ENCODE data around the gene RFX3.

RFX3 gene

DNA sequence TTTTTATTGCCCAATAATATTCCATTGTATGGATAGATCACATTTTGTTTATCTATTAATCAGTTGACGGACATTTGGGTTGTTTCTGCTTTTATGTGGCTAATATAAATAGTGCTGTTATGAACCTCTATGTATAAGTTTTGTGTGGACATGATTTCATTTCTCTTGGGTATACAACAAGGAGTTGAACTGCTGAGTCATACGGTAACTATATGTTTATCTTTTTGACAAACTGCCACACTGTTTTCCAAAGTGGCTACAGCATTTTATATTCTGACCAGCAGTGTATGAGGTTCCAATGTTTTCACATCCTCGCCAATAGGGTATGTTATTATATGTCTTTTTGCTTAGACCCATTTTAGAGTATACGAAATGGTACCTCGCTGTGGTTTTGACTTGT lies 264.3 kb downstream of the RFX3 start:
- Histone ChIP-seq H3K27ac (ENCODE audit: extremely low read depth, low read depth, low read length) (no peak overlapping the region), H3K4me1 (ENCODE audit: control insufficient read depth, insufficient read depth, low read length) (no peaks in the 10 kb centered on the region), H3K4me3 (ENCODE audit: low read depth, low read length) (no peak overlapping the region), H3K9me3 (ENCODE audit: control insufficient read depth, insufficient read depth, low read depth, low read length) (no peaks in the 10 kb centered on the region), H3K36me3 (ENCODE audit: control insufficient read depth in 2 of 2, insufficient read depth in 1 of 2, low read length in 2 of 2) (peaks cover 0 to 10% of the 10 kb centered on the region in 2 experiments; a peak in 1 of 3 replicates)
- ChIA-PET CTCF (no interaction called here), POLR2A (no interaction called here)
- no peak for TF ChIP-seq ZNF426 (tag by site-specific recombination; IDR thresholded peaks at IDR 0.05)
- TF ChIP-seq ZBTB48 (tag by site-specific recombination; IDR thresholded peaks at IDR 0.05): no peak
- TF ChIP-seq, protein P1, sequence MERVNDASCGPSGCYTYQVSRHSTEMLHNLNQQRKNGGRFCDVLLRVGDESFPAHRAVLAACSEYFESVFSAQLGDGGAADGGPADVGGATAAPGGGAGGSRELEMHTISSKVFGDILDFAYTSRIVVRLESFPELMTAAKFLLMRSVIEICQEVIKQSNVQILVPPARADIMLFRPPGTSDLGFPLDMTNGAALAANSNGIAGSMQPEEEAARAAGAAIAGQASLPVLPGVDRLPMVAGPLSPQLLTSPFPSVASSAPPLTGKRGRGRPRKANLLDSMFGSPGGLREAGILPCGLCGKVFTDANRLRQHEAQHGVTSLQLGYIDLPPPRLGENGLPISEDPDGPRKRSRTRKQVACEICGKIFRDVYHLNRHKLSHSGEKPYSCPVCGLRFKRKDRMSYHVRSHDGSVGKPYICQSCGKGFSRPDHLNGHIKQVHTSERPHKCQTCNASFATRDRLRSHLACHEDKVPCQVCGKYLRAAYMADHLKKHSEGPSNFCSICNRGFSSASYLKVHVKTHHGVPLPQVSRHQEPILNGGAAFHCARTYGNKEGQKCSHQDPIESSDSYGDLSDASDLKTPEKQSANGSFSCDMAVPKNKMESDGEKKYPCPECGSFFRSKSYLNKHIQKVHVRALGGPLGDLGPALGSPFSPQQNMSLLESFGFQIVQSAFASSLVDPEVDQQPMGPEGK (tag by site-specific recombination; IDR thresholded peaks at IDR 0.05): no peak
- TF ChIP-seq ZNF202 (tag by site-specific recombination; IDR thresholded peaks at IDR 0.05; ENCODE audit: borderline replicate concordance): no peak
- TF ChIP-seq ZNF112 (tag by site-specific recombination; IDR thresholded peaks at IDR 0.05): no peak
- no peak for TF ChIP-seq ZNF132 (tag by site-specific recombination; IDR thresholded peaks at IDR 0.05; ENCODE audit: borderline replicate concordance)

GRCh38 chr9:3256571-3257330 lies 269.1 kb downstream of the RFX3 start:
- TF ChIP-seq, protein P2, sequence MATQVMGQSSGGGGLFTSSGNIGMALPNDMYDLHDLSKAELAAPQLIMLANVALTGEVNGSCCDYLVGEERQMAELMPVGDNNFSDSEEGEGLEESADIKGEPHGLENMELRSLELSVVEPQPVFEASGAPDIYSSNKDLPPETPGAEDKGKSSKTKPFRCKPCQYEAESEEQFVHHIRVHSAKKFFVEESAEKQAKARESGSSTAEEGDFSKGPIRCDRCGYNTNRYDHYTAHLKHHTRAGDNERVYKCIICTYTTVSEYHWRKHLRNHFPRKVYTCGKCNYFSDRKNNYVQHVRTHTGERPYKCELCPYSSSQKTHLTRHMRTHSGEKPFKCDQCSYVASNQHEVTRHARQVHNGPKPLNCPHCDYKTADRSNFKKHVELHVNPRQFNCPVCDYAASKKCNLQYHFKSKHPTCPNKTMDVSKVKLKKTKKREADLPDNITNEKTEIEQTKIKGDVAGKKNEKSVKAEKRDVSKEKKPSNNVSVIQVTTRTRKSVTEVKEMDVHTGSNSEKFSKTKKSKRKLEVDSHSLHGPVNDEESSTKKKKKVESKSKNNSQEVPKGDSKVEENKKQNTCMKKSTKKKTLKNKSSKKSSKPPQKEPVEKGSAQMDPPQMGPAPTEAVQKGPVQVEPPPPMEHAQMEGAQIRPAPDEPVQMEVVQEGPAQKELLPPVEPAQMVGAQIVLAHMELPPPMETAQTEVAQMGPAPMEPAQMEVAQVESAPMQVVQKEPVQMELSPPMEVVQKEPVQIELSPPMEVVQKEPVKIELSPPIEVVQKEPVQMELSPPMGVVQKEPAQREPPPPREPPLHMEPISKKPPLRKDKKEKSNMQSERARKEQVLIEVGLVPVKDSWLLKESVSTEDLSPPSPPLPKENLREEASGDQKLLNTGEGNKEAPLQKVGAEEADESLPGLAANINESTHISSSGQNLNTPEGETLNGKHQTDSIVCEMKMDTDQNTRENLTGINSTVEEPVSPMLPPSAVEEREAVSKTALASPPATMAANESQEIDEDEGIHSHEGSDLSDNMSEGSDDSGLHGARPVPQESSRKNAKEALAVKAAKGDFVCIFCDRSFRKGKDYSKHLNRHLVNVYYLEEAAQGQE (tag by site-specific recombination; IDR thresholded peaks at IDR 0.05): no peak
- TF ChIP-seq REPIN1 (tag by site-specific recombination; IDR thresholded peaks at IDR 0.05; ENCODE audit: low read depth) (no peak), SP7 (tag by site-specific recombination; IDR thresholded peaks at IDR 0.05) (no peak), ZNF404 (tag by site-specific recombination; IDR thresholded peaks at IDR 0.05) (no peak), ZBTB17 (tag by site-specific recombination; IDR thresholded peaks at IDR 0.05) (no peak), ZNF624 (tag by site-specific recombination; IDR thresholded peaks at IDR 0.05) (no peak), ZBTB48 (tag by site-specific recombination; IDR thresholded peaks at IDR 0.05) (no peak), ZNF302 (tag by site-specific recombination; IDR thresholded peaks at IDR 0.05; ENCODE audit: low read depth) (no peak), ZNF548 (tag by site-specific recombination; IDR thresholded peaks at IDR 0.05) (no peak), ZNF791 (tag by site-specific recombination; IDR thresholded peaks at IDR 0.05) (no peak), ZNF202 (tag by site-specific recombination; IDR thresholded peaks at IDR 0.05; ENCODE audit: borderline replicate concordance) (no peak), ZNF473 (tag by site-specific recombination; IDR thresholded peaks at IDR 0.05) (no peak), ZNF501 (tag by site-specific recombination; IDR thresholded peaks at IDR 0.05) (no peak), ZNF488 (tag by site-specific recombination; IDR thresholded peaks at IDR 0.05) (no peak)
- TF ChIP-seq, protein P3, sequence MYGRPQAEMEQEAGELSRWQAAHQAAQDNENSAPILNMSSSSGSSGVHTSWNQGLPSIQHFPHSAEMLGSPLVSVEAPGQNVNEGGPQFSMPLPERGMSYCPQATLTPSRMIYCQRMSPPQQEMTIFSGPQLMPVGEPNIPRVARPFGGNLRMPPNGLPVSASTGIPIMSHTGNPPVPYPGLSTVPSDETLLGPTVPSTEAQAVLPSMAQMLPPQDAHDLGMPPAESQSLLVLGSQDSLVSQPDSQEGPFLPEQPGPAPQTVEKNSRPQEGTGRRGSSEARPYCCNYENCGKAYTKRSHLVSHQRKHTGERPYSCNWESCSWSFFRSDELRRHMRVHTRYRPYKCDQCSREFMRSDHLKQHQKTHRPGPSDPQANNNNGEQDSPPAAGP (tag by site-specific recombination; IDR thresholded peaks at IDR 0.05): no peak
- no peak overlapping the region for H3K27ac ChIP-seq (ENCODE audit: extremely low read depth, low read depth, low read length)
- POLR2A ChIA-PET: no interaction called here
- peaks cover 0 to 8% of the 10 kb centered on the region in 2 experiments; a peak in 1 of 3 replicates for H3K36me3 ChIP-seq (ENCODE audit: control insufficient read depth in 2 of 2, insufficient read depth in 1 of 2, low read length in 2 of 2)
- H3K9me3 ChIP-seq (ENCODE audit: control insufficient read depth, insufficient read depth, low read depth, low read length): no peaks in the 10 kb centered on the region
- no peaks in the 10 kb centered on the region for H3K4me1 ChIP-seq (ENCODE audit: control insufficient read depth, insufficient read depth, low read length)
- CTCF ChIA-PET: no interaction called here
- H3K4me3 ChIP-seq (ENCODE audit: low read depth, low read length): no peak overlapping the region
